Astrocyte (in vitro differentiated cells and primary cell): Measurements from ENCODE around the gene RNF150.

ENCODE experiments used
- CTCF ChIP-seq: IDR thresholded peaks from 2 replicates; pipeline ENCODE4 v1.5.1; 2011; ENCODE audit warnings: low read depth, mild to moderate bottlenecking, inconsistent platforms, low read length, moderate library complexity; ENCODE audit not compliant: insufficient read depth
- EZH2 ChIP-seq: IDR thresholded peaks from 2 replicates; pipeline ENCODE4 v1.6.1; 2012; ENCODE audit warnings: mild to moderate bottlenecking, low read length, inconsistent platforms; ENCODE audit not compliant: insufficient read depth

- TF ChIP-seq CTCF (no peak), EZH2 (no peak)
These were observed 1.6 kb downstream of the RNF150 start for GRCh38 chr4:141131723-141132071.
